Pons (tissue), 1 donor: ENCODE results near the gene TLL2.
"Not testable (repeated sequence)": the region's sequence is repeated elsewhere in the genome, so short reads cannot be mapped to it uniquely, and the experiment has no call there.

Source experiments
- DNase-seq: peaks from one replicate; pipeline ENCODE4 v3.0.0-alpha.2; 2016; ENCODE audit warnings: low spot score

The TLL2 gene

GRCh38 chr10:96513698-96514561, at the start of gene TLL2:
Gene TLL2, minus strand, starts transcription at chr10:96513926. Its CDS starts 241 bp downstream, at chr10:96513685.
- peak; percentile 83 for DNase-seq

GRCh38 chr10:96560966-96561887, 47.5 kb upstream of the TLL2 start:
- no peak for DNase-seq

GRCh38 chr10:96560489-96560888, 46.8 kb upstream of the TLL2 start:
- DNase-seq: no peak

- peak; percentile 49 for DNase-seq
These were observed 42.3 kb upstream of the TLL2 start for GRCh38 chr10:96556003-96556402.

GRCh38 chr10:96555330-96555729, 41.6 kb upstream of the TLL2 start:
- no peak for DNase-seq

- DNase-seq: no peak
These were observed 34.9 kb upstream of the TLL2 start for GRCh38 chr10:96548589-96548988.

- not testable (repeated sequence) for DNase-seq
These were observed 31.8 kb upstream of the TLL2 start for GRCh38 chr10:96545558-96545957.

GRCh38 chr10:96541921-96542320, 28.2 kb upstream of the TLL2 start:
- DNase-seq: no peak

GRCh38 chr10:96540240-96540639, 26.5 kb upstream of the TLL2 start:
- no peak for DNase-seq

GRCh38 chr10:96538683-96539082, 25.0 kb upstream of the TLL2 start:
- DNase-seq: no peak

GRCh38 chr10:96536129-96536528, 22.4 kb upstream of the TLL2 start:
- DNase-seq: no peak

- DNase-seq: no peak
These were observed 18.8 kb upstream of the TLL2 start for GRCh38 chr10:96532523-96532922.

GRCh38 chr10:96529634-96530279, 16.0 kb upstream of the TLL2 start:
- DNase-seq: no peak

GRCh38 chr10:96524741-96525140, 11.0 kb upstream of the TLL2 start:
- DNase-seq: no peak

GRCh38 chr10:96517284-96517683, 3.6 kb upstream of the TLL2 start:
- DNase-seq: no peak

GRCh38 chr10:96516337-96516736, 2.6 kb upstream of the TLL2 start:
- no peak for DNase-seq

GRCh38 chr10:96513305-96513697, 425 bp downstream of the TLL2 start:
- DNase-seq: no peak

- DNase-seq: no peak
These were observed 1.0 kb downstream of the TLL2 start for GRCh38 chr10:96512524-96513304.

- DNase-seq: peak; percentile 53
These were observed 2.4 kb downstream of the TLL2 start for GRCh38 chr10:96511044-96511945.

- no peak for DNase-seq
These were observed 4.6 kb downstream of the TLL2 start for GRCh38 chr10:96509017-96509641.
